ENCODE data around the gene OSBPL3.

DNA sequence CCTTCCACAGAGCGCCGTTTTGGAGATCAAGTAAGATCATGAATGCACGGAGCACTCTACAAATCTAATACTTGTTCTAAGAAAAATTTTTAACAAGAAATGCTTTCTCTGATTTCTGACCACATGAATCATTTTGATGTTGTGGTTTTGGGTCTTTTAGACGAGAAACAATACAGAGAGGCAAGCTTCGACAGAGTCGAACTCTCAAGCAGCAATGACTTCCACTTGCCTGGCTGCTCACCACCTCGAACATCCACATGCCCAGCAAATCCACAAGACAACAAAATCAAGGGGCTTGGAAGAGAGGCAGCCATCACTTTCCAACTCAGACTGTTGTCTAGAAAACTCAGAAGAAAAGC is 153.3 kb downstream of the OSBPL3 start:
- TF ChIP-seq CTCF (IDR thresholded peaks at IDR 0.05; ENCODE audit: low read depth, low read length): no peak
- TF ChIP-seq, protein P1, sequence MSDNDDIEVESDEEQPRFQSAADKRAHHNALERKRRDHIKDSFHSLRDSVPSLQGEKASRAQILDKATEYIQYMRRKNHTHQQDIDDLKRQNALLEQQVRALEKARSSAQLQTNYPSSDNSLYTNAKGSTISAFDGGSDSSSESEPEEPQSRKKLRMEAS (IDR thresholded peaks at IDR 0.05; ENCODE audit: low read depth, low read length): no peak
